IMR-90 (cell line): ENCODE results near the gene CCDC33. TPM values are rescaled to one million over a fixed set of nuclear protein-coding genes. Genes with fewer than 3 reads are reported as not detected.

Source experiments
- ATAC-seq: fragments of 200-7000 bp; cut with Tn5 transposase; 2 replicates; pipeline ENCODE4 v1.9.1; 2020; ENCODE audit warnings: low read depth, mild to moderate bottlenecking, moderate library complexity
- BruUV-seq: library from RNA; stranded (reverse); fragments of 400-500 nt; replicated peaks from 2 replicates; lab custom pipeline; 2021; lab: Mats Ljungman, UMichigan
- CTCF ChIA-PET: fragments of 300-600 bp; formaldehyde crosslinking; extraction: SDS; loops from one replicate; lab custom pipeline; 2021; ENCODE audit warnings: antibody characterized with exemption; lab: Yijun Ruan, JAX
- POLR2A ChIA-PET: fragments of 300-600 bp; sonication (Branson Sonifier 250); formaldehyde crosslinking; loops from one replicate; lab custom pipeline; 2022; ENCODE audit warnings: antibody characterized with exemption; ENCODE audit not compliant: unreplicated experiment; lab: Charles Lee
- DNase-seq: peaks from one replicate; pipeline ENCODE4 v3.0.0; 2013
- H2AFZ ChIP-seq: replicated peaks from 2 replicates; pipeline ENCODE3; 2013; ENCODE audit warnings: low read length, mild to moderate bottlenecking; ENCODE audit not compliant: poor library complexity
- H2AK5ac ChIP-seq: 2 replicates; pipeline ENCODE4 v1.6.1; 2013; ENCODE audit warnings: low read depth, low read length, inconsistent platforms
- H2AK9ac ChIP-seq: replicated peaks from 2 replicates; pipeline ENCODE3; 2013; ENCODE audit warnings: mild to moderate bottlenecking, low read depth, low read length, moderate library complexity; ENCODE audit not compliant: poor library complexity
- H2BK120ac ChIP-seq: 2 replicates; pipeline ENCODE4 v1.6.1; 2013; ENCODE audit warnings: low read depth, low read length, inconsistent platforms
- H2BK15ac ChIP-seq: 3 replicates; pipeline ENCODE4 v1.6.1; 2013; ENCODE audit warnings: low read depth, low read length, inconsistent platforms
- H2BK20ac ChIP-seq: 2 replicates; pipeline ENCODE4 v1.6.1; 2013; ENCODE audit warnings: low read depth, mild to moderate bottlenecking, inconsistent platforms, low read length, moderate library complexity
- H2BK5ac ChIP-seq: 2 replicates; pipeline ENCODE4 v1.6.1; 2013; ENCODE audit warnings: mild to moderate bottlenecking, low read depth, low read length, inconsistent platforms; ENCODE audit not compliant: poor library complexity, severe bottlenecking
- H3K14ac ChIP-seq: replicated peaks from 2 replicates; pipeline ENCODE4 v1.6.1; 2013; ENCODE audit warnings: low read depth, low read length, inconsistent platforms
- H3K18ac ChIP-seq: 2 replicates; pipeline ENCODE4 v1.6.1; 2013; ENCODE audit warnings: low read depth, low read length, control low read depth
- H3K23ac ChIP-seq: 2 replicates; pipeline ENCODE4 v1.6.1; 2013; ENCODE audit warnings: low read depth, low read length, inconsistent platforms
- H3K27ac ChIP-seq: 2 replicates; pipeline ENCODE4 v1.5.1; 2013; ENCODE audit warnings: mild to moderate bottlenecking, control low read depth, low read length; ENCODE audit not compliant: insufficient read depth
- H3K27me3 ChIP-seq: 2 replicates; pipeline ENCODE4 v1.6.1; 2013; ENCODE audit warnings: low read length; ENCODE audit not compliant: control insufficient read depth, insufficient read depth
- H3K36me3 ChIP-seq: 2 replicates; pipeline ENCODE4 v1.6.1; 2013; ENCODE audit warnings: low read length, mixed read lengths; ENCODE audit not compliant: control insufficient read depth, insufficient read depth
- H3K4ac ChIP-seq: 2 replicates; pipeline ENCODE4 v1.6.1; 2013; ENCODE audit warnings: low read depth, low read length, inconsistent platforms
- H3K4me1 ChIP-seq: 2 replicates; pipeline ENCODE4 v1.6.1; 2013; ENCODE audit warnings: low read length, mixed read lengths; ENCODE audit not compliant: control insufficient read depth, insufficient read depth
- H3K4me2 ChIP-seq: 2 replicates; pipeline ENCODE4 v1.6.1; 2013; ENCODE audit warnings: low read depth, mild to moderate bottlenecking, control low read depth, low read length, moderate library complexity
- H3K4me3 ChIP-seq: 2 replicates; pipeline ENCODE4 v1.5.1; 2013; ENCODE audit warnings: low read depth, mild to moderate bottlenecking, control low read depth, low read length, moderate library complexity; ENCODE audit not compliant: insufficient read depth
- H3K56ac ChIP-seq: 2 replicates; pipeline ENCODE4 v1.6.1; 2013; ENCODE audit warnings: low read length, inconsistent platforms; ENCODE audit not compliant: insufficient read depth; ENCODE audit errors: extremely low read depth
- H3K79me1 ChIP-seq, 2 experiments: 2 replicates each; pipeline ENCODE4 v1.6.1; 2013; ENCODE audit warnings: low read length in 2 of 2, inconsistent platforms in 1 of 2, low read depth in 1 of 2
- H3K9ac ChIP-seq: 2 replicates; pipeline ENCODE4 v1.6.1; 2013; ENCODE audit warnings: low read depth, low read length, control low read depth
- H3K9me1 ChIP-seq: 2 replicates; pipeline ENCODE4 v1.6.1; 2013; ENCODE audit warnings: low read length, inconsistent platforms; ENCODE audit not compliant: insufficient read depth
- H3K9me3 ChIP-seq: 2 replicates; pipeline ENCODE4 v1.6.1; 2013; ENCODE audit warnings: low read length; ENCODE audit not compliant: control insufficient read depth, insufficient read depth
- H4K20me1 ChIP-seq: 2 replicates; pipeline ENCODE4 v1.6.1; 2013; ENCODE audit warnings: low read length, inconsistent platforms; ENCODE audit not compliant: insufficient read depth
- H4K5ac ChIP-seq: 2 replicates; pipeline ENCODE4 v1.6.1; 2013; ENCODE audit warnings: mild to moderate bottlenecking, low read depth, low read length, control low read depth
- H4K8ac ChIP-seq, 2 experiments: 2 replicates each; pipeline ENCODE4 v1.6.1; 2013; ENCODE audit warnings: low read depth in 2 of 2, low read length in 2 of 2, control low read depth in 1 of 2, inconsistent platforms in 1 of 2
- H4K91ac ChIP-seq: 2 replicates; pipeline ENCODE4 v1.6.1; 2013; ENCODE audit warnings: low read depth, low read length, inconsistent platforms; ENCODE audit not compliant: insufficient read depth
- BHLHE40 ChIP-seq: fragments of 150-350 bp; IDR thresholded peaks from 2 replicates; pipeline ENCODE4 v1.6.1; 2016; ENCODE audit warnings: mild to moderate bottlenecking, low read depth, low read length
- CEBPB ChIP-seq: IDR thresholded peaks from 2 replicates; pipeline ENCODE4 v1.6.1; 2012; ENCODE audit warnings: low read depth, low read length, improper control_type of control experiment
- CHD1 ChIP-seq: IDR thresholded peaks from 2 replicates; pipeline ENCODE4 v1.6.1; 2012; ENCODE audit warnings: low read depth, low read length, improper control_type of control experiment
- FOS ChIP-seq: fragments of 150-350 bp; IDR thresholded peaks from 2 replicates; pipeline ENCODE4 v1.6.1; 2016; ENCODE audit warnings: low read depth, low read length
- NFE2L2 ChIP-seq: fragments of 150-350 bp; IDR thresholded peaks from 2 replicates; pipeline ENCODE4 v1.6.1; 2016; ENCODE audit warnings: low read depth, mild to moderate bottlenecking, low read length
- RAD21 ChIP-seq: IDR thresholded peaks from 2 replicates; pipeline ENCODE4 v1.6.1; 2012; ENCODE audit warnings: low read length, improper control_type of control experiment
- dilution Hi-C: fragments of 300-500 bp; cut with HindIII; formaldehyde crosslinking; loops from one replicate; pipeline ENCODE4 v1.14.3; 2018; ENCODE audit warnings: low sequenced_read_pairs; ENCODE audit not compliant: unreplicated experiment
- in situ Hi-C: fragments of 300-500 bp; cut with MboI; formaldehyde crosslinking; loops from 3 replicates; pipeline ENCODE4 v1.14.3; 2019; ENCODE audit warnings: low sequenced_read_pairs, inconsistent platforms, mixed read lengths
- intact Hi-C: fragments of 100-400 bp; cut with micrococcal nuclease; formaldehyde crosslinking; loops from 2 replicates; pipeline ENCODE4 v1.10.0; 2022
- polyA plus RNA-seq, 3 experiments: library from polyadenylated mRNA; depleted of rRNA; stranded (reverse); fragments of >200 nt; gene quantifications; 2 replicates each; pipeline ENCODE4 v1.2.3, GENCODE V29; 2012; ENCODE audit warnings: low replicate concordance in 1 of 3
- total RNA-seq: library from RNA; depleted of rRNA; stranded (reverse); fragments of >200 nt; gene quantifications from 2 replicates; pipeline ENCODE4 v1.2.3, GENCODE V29; 2012

The CCDC33 gene
- total and polyA plus RNA-seq, 2 of the 4 experiments (the other 2 are of a cell fraction), result not detected

GRCh38 chr15:74290645-74291044 lies 54.5 kb downstream of the CCDC33 start:
- H3K14ac ChIP-seq, result no peak overlapping the region
- no peak overlapping the region for H2AK9ac ChIP-seq
- no peak overlapping the region for H2BK20ac ChIP-seq
- H4K91ac ChIP-seq, result no peak overlapping the region
- no peaks in the 10 kb centered on the region for H3K4me1 ChIP-seq
- H3K27ac ChIP-seq, result no peak overlapping the region
- H2BK120ac ChIP-seq, result no peak overlapping the region
- H2AK5ac ChIP-seq, result no peak overlapping the region
- H3K18ac ChIP-seq, result no peak overlapping the region
- BruUV-seq, result no TSS peak
- no peak overlapping the region for H3K4me3 ChIP-seq
- H2BK5ac ChIP-seq, result no peak overlapping the region
- no peaks in the 10 kb centered on the region for H3K36me3 ChIP-seq
- H3K23ac ChIP-seq, result no peak overlapping the region
- no peak overlapping the region for H4K5ac ChIP-seq
- H3K79me1 ChIP-seq, result no peaks in the 10 kb centered on the region
- ChIA-PET CTCF (no interaction called here), POLR2A (no interaction called here)
- dilution Hi-C loops, result no loop called here
- H3K4ac ChIP-seq, result no peak overlapping the region
- DNase-seq, result no peak
- H3K4me2 ChIP-seq, result no peak overlapping the region
- H2BK15ac ChIP-seq, result no peak overlapping the region
- in situ Hi-C loops, result no loop called here
- H3K9ac ChIP-seq, result no peak overlapping the region
- H3K27me3 ChIP-seq, result peaks cover 32% of the 10 kb centered on the region
- no peak overlapping the region for H4K8ac ChIP-seq
- no peak overlapping the region for H2AFZ ChIP-seq
- no peak for ATAC-seq
- TF ChIP-seq RAD21 (no peak), FOS (no peak), CEBPB (no peak), BHLHE40 (no peak), NFE2L2 (no peak), CHD1 (no peak)
- H3K9me1 ChIP-seq, result no peaks in the 10 kb centered on the region
- no peaks in the 10 kb centered on the region for H4K20me1 ChIP-seq
- intact Hi-C loops, result loop anchor here (1.0 kb wide), 1 partner anchor 25 kb away; no protein-coding TSS in a partner anchor
- H3K56ac ChIP-seq, result no peak overlapping the region
- no peaks in the 10 kb centered on the region for H3K9me3 ChIP-seq
